GM18909 (cell line): ENCODE measurements around the gene PHTF1.

Experiments used
- ATAC-seq: cut with Tn5 transposase; IDR thresholded peaks from one replicate; pipeline ENCODE4 v1.9.1; 2021; ENCODE audit warnings: mild to moderate bottlenecking; ENCODE audit not compliant: unreplicated experiment, poor library complexity

PHTF1 gene

GRCh38 chr1:113759333-113760101, at the start of gene PHTF1:
TSS of gene PHTF1 (minus strand) at chr1:113759486. CDS start at chr1:113758703, 783 bp downstream.
- ATAC-seq: peak; percentile 90

- no peak for ATAC-seq
Measured at GRCh38 chr1:113808450-113809195, 49.3 kb upstream of the PHTF1 start.

- no peak for ATAC-seq
Measured at GRCh38 chr1:113805639-113806038, 46.4 kb upstream of the PHTF1 start.

DNA sequence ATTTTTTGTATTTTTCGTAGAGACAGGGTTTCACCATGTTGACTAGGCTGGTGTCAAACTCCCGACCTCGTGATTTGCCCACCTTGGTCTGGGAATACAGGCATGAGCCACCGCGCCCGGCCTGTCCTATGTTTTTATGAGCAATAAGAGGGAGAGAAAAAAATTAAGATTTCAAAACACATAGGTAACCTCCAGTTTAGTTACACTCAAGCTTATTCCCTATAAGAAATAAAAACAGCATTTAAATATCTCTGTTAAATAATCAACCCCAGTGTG, 45.9 kb upstream of the PHTF1 start:
- ATAC-seq: no peak

GRCh38 chr1:113804421-113805255, 45.4 kb upstream of the PHTF1 start:
- ATAC-seq: no peak

DNA sequence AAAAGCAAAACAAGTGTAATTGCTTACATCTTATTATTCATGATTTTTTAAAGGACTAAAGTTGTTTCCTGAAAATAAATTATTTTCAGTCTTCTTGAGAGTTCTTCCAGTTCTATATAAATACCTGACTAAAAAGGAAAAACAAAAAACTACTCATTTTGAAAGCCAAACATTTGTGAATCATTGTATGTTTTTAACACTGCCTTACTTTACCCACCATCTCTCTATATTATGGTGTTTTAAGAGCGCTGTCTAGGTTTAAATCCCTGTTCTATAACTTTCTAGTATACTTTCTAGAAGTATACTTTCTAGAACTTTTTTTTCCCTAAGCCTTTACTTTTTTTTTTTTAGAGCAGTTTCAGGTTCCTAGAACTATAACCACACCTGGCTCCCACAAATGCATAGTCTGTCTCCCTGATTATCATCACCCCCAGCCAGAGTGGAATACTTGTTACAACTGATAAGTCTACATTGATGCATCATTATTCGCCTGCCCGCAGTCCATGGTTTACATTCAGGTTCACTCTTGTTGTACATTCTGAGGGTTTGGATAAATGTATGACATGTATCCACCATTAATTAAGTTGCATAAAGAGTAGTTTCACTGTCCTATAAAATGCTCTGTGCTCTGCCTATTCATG, 43.2 kb upstream of the PHTF1 start:
- ATAC-seq: no peak

GRCh38 chr1:113800487-113800886, 41.2 kb upstream of the PHTF1 start:
- ATAC-seq: no peak

GRCh38 chr1:113797472-113797871, 38.2 kb upstream of the PHTF1 start:
- no peak for ATAC-seq

- ATAC-seq: peak; percentile 81
Measured at GRCh38 chr1:113793878-113794834, 34.9 kb upstream of the PHTF1 start.

DNA sequence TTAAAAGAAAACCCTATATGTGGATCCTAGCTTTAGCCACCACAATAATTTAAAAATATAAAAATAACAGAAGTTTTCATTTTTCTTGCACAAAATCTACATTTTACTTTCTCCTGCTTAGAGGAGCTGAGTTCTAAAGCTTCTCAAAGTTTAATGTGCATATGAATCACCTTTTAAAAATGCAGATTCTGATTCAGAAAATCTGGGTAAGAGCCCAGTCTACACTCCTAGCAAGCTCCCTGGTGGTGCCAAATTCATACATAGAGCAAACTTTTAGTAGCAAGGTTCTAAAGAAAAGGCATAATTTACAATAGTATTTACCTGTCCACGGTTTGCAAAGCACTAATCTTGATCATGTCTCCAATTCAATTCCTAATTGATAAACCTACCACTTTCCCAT, 33.7 kb upstream of the PHTF1 start:
- ATAC-seq: no peak

GRCh38 chr1:113792471-113792870, 33.2 kb upstream of the PHTF1 start:
- peak; percentile 53 for ATAC-seq

DNA sequence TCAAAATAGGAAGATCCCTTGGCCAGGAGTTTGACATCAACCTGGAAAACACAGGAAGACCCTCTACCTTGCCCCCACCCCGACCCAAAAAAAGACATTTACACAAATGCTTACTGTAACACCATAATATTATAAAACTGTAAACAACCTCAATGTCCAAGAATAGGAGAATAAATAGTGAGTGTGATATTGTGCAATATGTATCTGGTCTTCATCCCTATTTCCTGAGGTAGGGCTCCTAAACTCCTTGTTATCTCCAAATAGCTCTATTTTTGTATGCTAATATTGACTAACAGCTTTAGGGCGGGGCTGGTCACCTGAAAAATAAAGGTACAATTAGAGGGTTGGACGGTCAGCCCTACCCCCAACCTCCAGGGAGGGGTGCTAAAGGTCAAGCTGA, 29.5 kb upstream of the PHTF1 start:
- ATAC-seq: no peak

DNA sequence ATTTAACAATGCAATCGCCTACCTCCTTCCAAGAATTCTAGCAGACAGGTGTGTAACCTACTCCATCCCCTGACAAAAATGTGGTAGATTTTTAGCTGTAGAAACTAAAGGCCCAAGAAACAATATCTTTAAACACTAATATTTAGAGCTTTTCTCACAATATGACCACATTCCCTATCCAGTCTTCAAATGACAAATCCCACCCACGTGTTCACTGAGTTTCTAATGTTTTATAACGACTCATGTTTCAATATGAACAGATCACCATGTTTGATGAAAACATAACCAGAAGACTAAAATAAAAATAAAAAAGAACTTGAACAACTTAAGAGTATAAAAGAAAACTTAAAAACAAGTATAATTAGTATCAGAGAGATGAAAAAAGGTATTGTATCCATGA, 28.4 kb upstream of the PHTF1 start:
- no peak for ATAC-seq

- ATAC-seq: no peak
Measured at GRCh38 chr1:113786069-113786468, 26.8 kb upstream of the PHTF1 start.

DNA sequence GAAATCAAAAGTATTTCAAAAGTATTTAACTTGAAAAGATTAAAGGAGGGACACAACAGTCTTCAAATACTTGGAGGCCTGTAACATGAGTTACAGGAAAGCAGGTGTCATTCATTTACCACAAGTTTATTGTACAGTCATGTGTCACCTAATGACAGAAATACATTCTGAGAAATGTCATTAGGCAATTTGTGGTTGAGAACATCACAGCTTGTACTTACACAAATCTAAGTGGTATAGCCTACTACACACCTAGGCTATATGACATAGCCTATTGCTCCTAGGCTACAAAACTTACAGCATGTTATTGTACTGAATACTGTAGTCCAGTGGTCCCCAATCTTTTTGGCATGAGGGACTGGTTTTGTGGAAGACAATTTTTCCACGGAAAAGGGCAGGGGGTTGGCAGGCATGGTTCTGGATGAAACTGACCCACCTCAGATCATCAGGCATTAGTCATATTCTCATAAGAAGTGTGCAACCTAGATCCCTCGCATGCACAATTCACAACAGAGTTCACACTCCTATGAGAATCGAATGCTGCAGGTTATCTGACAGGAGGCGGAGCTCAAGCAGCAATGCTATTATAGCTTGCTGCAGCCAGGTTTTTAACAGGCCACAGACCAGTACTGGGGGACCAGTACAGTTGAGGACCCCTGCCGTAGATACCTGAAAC, 25.0 kb upstream of the PHTF1 start:
- ATAC-seq: peak; percentile 69

DNA sequence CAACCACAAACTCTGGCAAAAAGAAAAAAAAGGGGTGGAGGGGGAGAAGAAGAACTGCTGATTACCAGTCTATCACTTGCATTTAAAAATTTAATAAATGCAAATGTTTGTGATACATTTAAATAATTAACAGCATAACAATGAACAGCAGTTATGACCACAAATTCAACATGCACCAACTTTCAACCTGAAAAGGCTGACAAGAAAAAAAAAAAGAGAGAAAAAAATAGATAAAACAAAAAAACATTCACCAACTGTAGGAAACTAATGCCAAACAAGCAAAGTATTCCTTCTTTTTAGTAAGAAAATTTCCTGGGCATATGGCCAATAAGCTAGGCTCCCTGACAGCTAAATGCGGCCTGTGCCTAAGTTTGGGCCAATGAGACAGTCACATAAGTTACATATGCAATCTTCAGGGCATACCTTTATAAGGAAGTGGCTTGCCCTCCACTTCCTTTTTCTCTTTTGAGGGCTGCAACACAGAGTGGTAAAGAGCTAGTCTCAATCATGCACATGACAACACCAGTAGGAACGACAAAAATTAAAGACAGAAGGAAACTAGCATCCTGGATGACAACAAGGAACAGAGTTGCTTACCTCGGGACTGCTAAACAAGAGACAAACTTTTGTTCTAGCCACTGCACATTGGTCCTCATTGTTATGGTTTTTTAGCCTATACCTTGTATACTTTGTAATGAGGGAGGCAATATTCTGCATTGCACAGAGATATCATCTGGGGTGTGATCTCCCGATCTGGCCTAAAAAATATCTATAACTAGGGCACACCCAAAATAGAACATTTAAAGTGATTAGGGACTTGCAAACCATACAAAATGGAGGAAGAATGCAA, 24.2 kb upstream of the PHTF1 start:
- ATAC-seq: peak; percentile 89

- no peak for ATAC-seq
Measured at GRCh38 chr1:113782406-113782805, 23.1 kb upstream of the PHTF1 start.
